Peyer's patch (tissue), 4 donors: ENCODE results near the gene SLK.

Source experiments
- CTCF ChIP-seq, 6 experiments: fragments of 450-650 bp in 4 of 6; fragments of 200-600 bp in 2 of 6; sonication (generic) in 1 of 6; IDR thresholded peaks; one replicate each; pipeline ENCODE4 v1.5.1; 2017 to 2019; ENCODE audit warnings: antibody characterized with exemption in 6 of 6, mild to moderate bottlenecking in 3 of 6, moderate library complexity in 1 of 6
- POLR2A ChIP-seq, 2 donors: fragments of 450-650 bp; IDR thresholded peaks; one replicate each; pipeline ENCODE4 v1.5.1; 2017; ENCODE audit warnings: antibody characterized with exemption in 2 of 2, mild to moderate bottlenecking in 2 of 2, moderate library complexity in 2 of 2

- TF ChIP-seq CTCF (IDR thresholded peaks at IDR 0.05) (peak in 4 of 6 experiments; percentile 24 to 60 (median 55)), POLR2A (IDR thresholded peaks at IDR 0.05) (no peak)
Observed at GRCh38 chr10:104045151-104046089, 78.5 kb downstream of the SLK start.
